ENCODE data around the gene SYNE3. TPM values are rescaled to one million over a fixed set of nuclear protein-coding genes. Genes with fewer than 3 reads are reported as not detected.

SYNE3 gene
- total and polyA plus RNA-seq, 10 of the 15 experiments (the other 5 are each of a cell fraction or from before 2014, with no cell fraction given) = 1.4 to 44.1 (median 13.4) TPM

DNA sequence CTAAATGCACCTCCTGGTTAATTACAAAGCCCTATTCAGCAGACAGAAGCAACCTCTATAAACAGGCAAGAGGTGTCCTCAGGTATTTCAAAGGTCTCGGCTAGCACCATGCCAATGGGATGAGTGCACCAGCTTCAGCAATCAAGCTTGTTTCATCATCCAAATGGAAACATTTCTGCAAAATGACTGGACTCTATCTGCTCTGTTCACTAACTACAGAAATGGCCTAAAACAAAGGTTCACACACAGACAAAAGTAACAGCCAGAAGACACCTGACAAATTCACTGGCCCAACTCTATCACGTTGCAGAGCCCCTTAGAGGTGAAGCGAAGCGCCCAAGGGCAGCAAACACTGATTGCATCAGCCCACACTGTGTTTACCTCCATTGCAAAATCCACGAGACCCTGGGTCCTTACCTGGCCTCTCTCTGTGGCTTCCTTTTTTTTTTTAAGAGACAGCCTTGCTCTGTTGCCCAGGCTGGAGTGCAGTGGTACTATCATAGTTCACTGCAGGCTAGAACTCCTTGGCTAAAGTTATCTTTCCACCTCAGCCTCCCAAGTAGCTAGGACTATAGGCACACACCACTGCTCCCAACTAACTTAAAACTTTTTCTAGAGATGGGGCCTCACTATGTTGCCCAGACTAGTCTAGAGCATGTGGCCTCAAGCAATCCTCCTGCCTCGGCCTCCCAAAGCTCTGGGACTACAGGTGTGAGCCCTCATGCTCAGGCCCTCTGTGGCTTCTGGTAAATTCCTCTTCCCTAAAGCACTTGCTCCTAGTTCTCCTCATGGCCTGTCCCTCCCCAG, 8.5 kb upstream of the SYNE3 start:
- no peak for ATAC-seq
- H3K4me3 ChIP-seq = no peak overlapping the region
- WGBS (ENCODE audit: insufficient coverage, insufficient replicate concordance, low lambda C conversion rate, missing lambda C conversion rate) = 76% methylated on average over 6 of the region's 6 CpGs
- ChIA-PET POLR2A (interaction anchor here (0.5 kb wide), 1 partner anchor 53 kb away, joined by 5 read pairs; no protein-coding TSS in a partner anchor), SMC1A (ENCODE audit: uncharacterized antibody, unreplicated experiment) (interaction anchor here (0.8 to 8.3 kb wide), 7 partner anchors 10 to 98 kb away, joined by 3 to 187 read pairs (median 6); no protein-coding TSS in a partner anchor), RAD21 (ENCODE audit: unreplicated experiment) (interaction anchor here (1.0 to 9.8 kb wide), 4 partner anchors 10 to 81 kb away, joined by 3 to 171 read pairs (median 18); partner anchors contain the start of gene SYNE3), CTCF (interaction anchor here (3.0 to 18.0 kb wide), 5 partner anchors 9 to 98 kb away, joined by 9 to 525 read pairs (median 47); partner anchors contain the start of gene SYNE3)
- no peak for DNase-seq (ENCODE audit: low read depth, low spot score)
- no TSS peak for BruUV-seq (replicated peaks)
- FAIRE-seq = no peak
- no peak overlapping the region for H3K9ac ChIP-seq (ENCODE audit: control insufficient read depth, insufficient read depth, low read length)
- H3K27ac ChIP-seq (ENCODE audit: control insufficient read depth, insufficient read depth) = no peak overlapping the region
- no peaks in the 10 kb centered on the region for H3K9me3 ChIP-seq (replicated peaks; ENCODE audit: control insufficient read depth, insufficient read depth, low read length)
- H3K36me3 ChIP-seq (ENCODE audit: control insufficient read depth in 2 of 2, insufficient read depth in 2 of 2, low read length in 1 of 2) = no peaks in the 10 kb centered on the region
- in situ Hi-C loops (cut with MboI) = no loop called here
- H3K4me2 ChIP-seq (ENCODE audit: control insufficient read depth, insufficient read depth) = no peak overlapping the region
- H4K20me1 ChIP-seq (ENCODE audit: control insufficient read depth, insufficient read depth) = no peaks in the 10 kb centered on the region
- H3K27me3 ChIP-seq (replicated peaks in 1 of 2; ENCODE audit: control insufficient read depth in 2 of 2, insufficient read depth in 2 of 2, low read length in 1 of 2) = no peaks in the 10 kb centered on the region
- TF ChIP-seq WRNIP1 (IDR thresholded peaks at IDR 0.05; ENCODE audit: borderline replicate concordance, low read depth, low read length) (no peak), KLF5 (IDR thresholded peaks at IDR 0.05; ENCODE audit: partially characterized antibody) (no peak), CHD2 (IDR thresholded peaks at IDR 0.05; ENCODE audit: borderline replicate concordance, low read depth, low read length) (no peak), IKZF2 (IDR thresholded peaks at IDR 0.05) (no peak), CHD1 (IDR thresholded peaks at IDR 0.05; ENCODE audit: low read depth, low read length) (no peak), MTA2 (IDR thresholded peaks at IDR 0.05; ENCODE audit: low read depth) (no peak)
- TF ChIP-seq, protein P1, sequence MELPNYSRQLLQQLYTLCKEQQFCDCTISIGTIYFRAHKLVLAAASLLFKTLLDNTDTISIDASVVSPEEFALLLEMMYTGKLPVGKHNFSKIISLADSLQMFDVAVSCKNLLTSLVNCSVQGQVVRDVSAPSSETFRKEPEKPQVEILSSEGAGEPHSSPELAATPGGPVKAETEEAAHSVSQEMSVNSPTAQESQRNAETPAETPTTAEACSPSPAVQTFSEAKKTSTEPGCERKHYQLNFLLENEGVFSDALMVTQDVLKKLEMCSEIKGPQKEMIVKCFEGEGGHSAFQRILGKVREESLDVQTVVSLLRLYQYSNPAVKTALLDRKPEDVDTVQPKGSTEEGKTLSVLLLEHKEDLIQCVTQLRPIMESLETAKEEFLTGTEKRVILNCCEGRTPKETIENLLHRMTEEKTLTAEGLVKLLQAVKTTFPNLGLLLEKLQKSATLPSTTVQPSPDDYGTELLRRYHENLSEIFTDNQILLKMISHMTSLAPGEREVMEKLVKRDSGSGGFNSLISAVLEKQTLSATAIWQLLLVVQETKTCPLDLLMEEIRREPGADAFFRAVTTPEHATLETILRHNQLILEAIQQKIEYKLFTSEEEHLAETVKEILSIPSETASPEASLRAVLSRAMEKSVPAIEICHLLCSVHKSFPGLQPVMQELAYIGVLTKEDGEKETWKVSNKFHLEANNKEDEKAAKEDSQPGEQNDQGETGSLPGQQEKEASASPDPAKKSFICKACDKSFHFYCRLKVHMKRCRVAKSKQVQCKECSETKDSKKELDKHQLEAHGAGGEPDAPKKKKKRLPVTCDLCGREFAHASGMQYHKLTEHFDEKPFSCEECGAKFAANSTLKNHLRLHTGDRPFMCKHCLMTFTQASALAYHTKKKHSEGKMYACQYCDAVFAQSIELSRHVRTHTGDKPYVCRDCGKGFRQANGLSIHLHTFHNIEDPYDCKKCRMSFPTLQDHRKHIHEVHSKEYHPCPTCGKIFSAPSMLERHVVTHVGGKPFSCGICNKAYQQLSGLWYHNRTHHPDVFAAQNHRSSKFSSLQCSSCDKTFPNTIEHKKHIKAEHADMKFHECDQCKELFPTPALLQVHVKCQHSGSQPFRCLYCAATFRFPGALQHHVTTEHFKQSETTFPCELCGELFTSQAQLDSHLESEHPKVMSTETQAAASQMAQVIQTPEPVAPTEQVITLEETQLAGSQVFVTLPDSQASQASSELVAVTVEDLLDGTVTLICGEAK (IDR thresholded peaks at IDR 0.05; ENCODE audit: borderline replicate concordance) = no peak
- no peak overlapping the region for H2AFZ ChIP-seq (ENCODE audit: control insufficient read depth, low read depth, low read length)
- H3K4me1 ChIP-seq (ENCODE audit: control insufficient read depth, insufficient read depth, low read length) = peaks cover 6% of the 10 kb centered on the region
- intact Hi-C loops (cut with micrococcal nuclease; ENCODE audit: unreplicated experiment) = no loop called here
- H3K79me2 ChIP-seq (ENCODE audit: control insufficient read depth, insufficient read depth, low read length) = no peaks in the 10 kb centered on the region; the same call in 1 of the 2 replicates

Data from GM12878 (cell line).